ENCODE results near the gene MIEF2.
A peak's percentile ranks its signal among the peaks of the same experiment; 100 is the strongest.

GRCh38 chr17:18314731-18315561 lies 54.5 kb downstream of the MIEF2 start, which contains the start of the genes SMCR8 and TOP3A:
- peak; percentile 29 to 32 for TF ChIP-seq POLR2A (IDR thresholded peaks at IDR 0.05)
- TF ChIP-seq, protein P1, sequence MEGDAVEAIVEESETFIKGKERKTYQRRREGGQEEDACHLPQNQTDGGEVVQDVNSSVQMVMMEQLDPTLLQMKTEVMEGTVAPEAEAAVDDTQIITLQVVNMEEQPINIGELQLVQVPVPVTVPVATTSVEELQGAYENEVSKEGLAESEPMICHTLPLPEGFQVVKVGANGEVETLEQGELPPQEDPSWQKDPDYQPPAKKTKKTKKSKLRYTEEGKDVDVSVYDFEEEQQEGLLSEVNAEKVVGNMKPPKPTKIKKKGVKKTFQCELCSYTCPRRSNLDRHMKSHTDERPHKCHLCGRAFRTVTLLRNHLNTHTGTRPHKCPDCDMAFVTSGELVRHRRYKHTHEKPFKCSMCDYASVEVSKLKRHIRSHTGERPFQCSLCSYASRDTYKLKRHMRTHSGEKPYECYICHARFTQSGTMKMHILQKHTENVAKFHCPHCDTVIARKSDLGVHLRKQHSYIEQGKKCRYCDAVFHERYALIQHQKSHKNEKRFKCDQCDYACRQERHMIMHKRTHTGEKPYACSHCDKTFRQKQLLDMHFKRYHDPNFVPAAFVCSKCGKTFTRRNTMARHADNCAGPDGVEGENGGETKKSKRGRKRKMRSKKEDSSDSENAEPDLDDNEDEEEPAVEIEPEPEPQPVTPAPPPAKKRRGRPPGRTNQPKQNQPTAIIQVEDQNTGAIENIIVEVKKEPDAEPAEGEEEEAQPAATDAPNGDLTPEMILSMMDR (IDR thresholded peaks at IDR 0.05) = peak in 2 of 4 experiments; percentile 19 to 39
- TF ChIP-seq EP300 (IDR thresholded peaks at IDR 0.05) = no peak
